Posterior cingulate gyrus (tissue), 11 donors: ENCODE data around the gene NHEJ1.
"Not testable (repeated sequence)": the region's sequence is repeated elsewhere in the genome, so short reads cannot be mapped to it uniquely, and the experiment has no call there.

Experiments used
- DNase-seq, 10 donors: peaks; one replicate each; pipeline versions ENCODE4 v3.0.0 to v3.0.0-alpha.2; 2020 to 2021; ENCODE audit warnings: mixed read lengths in 3 of 10
- intact Hi-C: fragments of 100-400 bp; cut with DNase I; formaldehyde crosslinking; loops from one replicate; pipeline ENCODE4 v1.15.1; 2023

Gene NHEJ1

GRCh38 chr2:219160186-219161017, at the start of gene NHEJ1:
Gene NHEJ1, minus strand, starts transcription at chr2:219160815. Its CDS starts 2,453 bp downstream, at chr2:219158362.
- DNase-seq, result peak; percentile 86 to 99 (median 95)
- intact Hi-C loops, result loop anchor here (1.0 to 2.0 kb wide), 2 partner anchors 16 to 138 kb away; partner anchors contain the start of gene CNPPD1

- intact Hi-C loops, result no loop called here
- DNase-seq, result peak in 1 of 10 donors; percentile 36
Observed at GRCh38 chr2:219209236-219210195, 48.9 kb upstream of the NHEJ1 start.

- intact Hi-C loops, result loop anchor here (2.0 kb wide), 1 partner anchor 29 kb away; the partner anchor contains the start of gene RETREG2
- peak in 1 of 10 donors; percentile 86 for DNase-seq
Observed at GRCh38 chr2:219207884-219208740, 47.5 kb upstream of the NHEJ1 start.

- intact Hi-C loops, result loop anchor here (2.0 kb wide), 1 partner anchor 29 kb away; the partner anchor contains the start of gene RETREG2
Observed at GRCh38 chr2:219207134-219207883, 46.7 kb upstream of the NHEJ1 start.

GRCh38 chr2:219206328-219207133, 45.9 kb upstream of the NHEJ1 start, which contains the start of gene ZFAND2B:
Gene ZFAND2B, plus strand, starts transcription at chr2:219206782. Its CDS starts 206 bp downstream, at chr2:219206988.
- intact Hi-C loops, result loop anchor here (2.0 kb wide), 1 partner anchor 28 kb away; the partner anchor contains the start of gene RETREG2
- peak; percentile 90 to 99 (median 95) for DNase-seq

More at GRCh38 chr2:219207134-219207883, 46.7 kb upstream of the NHEJ1 start:
- DNase-seq, result peak in 2 of 10 donors; percentile 77 to 87

- no peak for DNase-seq
- intact Hi-C loops, result loop anchor here (2.0 kb wide), 1 partner anchor 27 kb away; the partner anchor contains the start of gene RETREG2
Observed at GRCh38 chr2:219205981-219206327, 45.3 kb upstream of the NHEJ1 start.

GRCh38 chr2:219205165-219205538, 44.5 kb upstream of the NHEJ1 start:
- intact Hi-C loops, result no loop called here

GRCh38 chr2:219204425-219205164, 44.0 kb upstream of the NHEJ1 start:
- intact Hi-C loops, result no loop called here
- DNase-seq, result peak in 2 of 10 donors; percentile 5

More at GRCh38 chr2:219205165-219205538, 44.5 kb upstream of the NHEJ1 start:
- DNase-seq, result peak in 2 of 10 donors; percentile 43 to 50

- DNase-seq, intact Hi-C loops: not testable (repeated sequence)
Observed at GRCh38 chr2:219201331-219201730, 40.7 kb upstream of the NHEJ1 start.

- peak in 2 of 10 donors; percentile 35 to 84 for DNase-seq
- intact Hi-C loops, result not testable (repeated sequence)
Observed at GRCh38 chr2:219200502-219201326, 40.1 kb upstream of the NHEJ1 start.

- DNase-seq, result peak in 2 of 10 donors; percentile 29 to 59
- intact Hi-C loops, result no loop called here
Observed at GRCh38 chr2:219199470-219200211, 39.0 kb upstream of the NHEJ1 start.

GRCh38 chr2:219198974-219199373, 38.4 kb upstream of the NHEJ1 start:
- peak in 1 of 10 donors; percentile 17 for DNase-seq
- intact Hi-C loops, result no loop called here

GRCh38 chr2:219197388-219197787, 36.8 kb upstream of the NHEJ1 start:
- DNase-seq, result no peak
- intact Hi-C loops, result no loop called here

- DNase-seq, result peak in 1 of 10 donors; percentile 12
- intact Hi-C loops, result no loop called here
Observed at GRCh38 chr2:219186754-219187456, 26.3 kb upstream of the NHEJ1 start.

GRCh38 chr2:219184121-219184520, 23.5 kb upstream of the NHEJ1 start:
- intact Hi-C loops, result no loop called here
- DNase-seq, result peak in 2 of 10 donors; percentile 7 to 33
